K562 (cell line): ENCODE results near the gene PTK7. TPM values are rescaled to one million over a fixed set of nuclear protein-coding genes. Genes with fewer than 3 reads are reported as not detected.
A peak's percentile ranks its signal among the peaks of the same experiment; 100 is the strongest.

ENCODE experiments used
- ATAC-seq: fragments of 200-7000 bp; cut with Tn5 transposase; 3 replicates; pipeline ENCODE4 v1.9.1; 2020; ENCODE audit warnings: moderate library complexity
- BruUV-seq: library from RNA; stranded (reverse); fragments of 400-500 nt; replicated peaks from 2 replicates; lab custom pipeline; 2021; lab: Mats Ljungman, UMichigan
- CTCF ChIA-PET: fragments of 300-600 bp; formaldehyde crosslinking; extraction: SDS; loops from one replicate; lab custom pipeline; 2021; ENCODE audit warnings: low intra/inter-chr PET ratio; lab: Yijun Ruan, JAX
- POLR2A ChIA-PET: fragments of 300-600, 350-650 bp; sonication (Branson Sonifier 250); formaldehyde crosslinking; extraction: SDS; loops from one replicate; lab custom pipeline; 2021; ENCODE audit warnings: antibody characterized with exemption, inconsistent platforms; lab: Yijun Ruan, JAX
- DNase-seq, 4 experiments: peaks; one replicate each; pipeline versions ENCODE4 v3.0.0 to v3.0.0-alpha.2; 2011 to 2018; ENCODE audit warnings: low spot score in 3 of 4, mixed read lengths in 3 of 4; ENCODE audit errors: extremely low read depth in 1 of 4
- FAIRE-seq: peaks from 2 replicates; lab custom pipeline; 2011; peaks lifted over from hg19 to GRCh38; lab: Jason Lieb, UNC
- H2AFZ ChIP-seq: 2 replicates; pipeline ENCODE4 v1.6.0; 2011; ENCODE audit warnings: low read depth, low read length, control low read depth, inconsistent platforms
- H3K27ac ChIP-seq: fragments of 200-600 bp; 3 replicates; pipeline ENCODE4 v1.8.0; 2011; ENCODE audit warnings: low read depth, mild to moderate bottlenecking, control low read depth, inconsistent platforms, low read length, moderate library complexity, mixed read lengths; ENCODE audit errors: extremely low read depth
- H3K27me3 ChIP-seq, 2 experiments: fragments of 300-600 bp in 1 of 2; 2 replicates in 1 of 2; 3 replicates in 1 of 2; pipeline versions ENCODE4 v1.6.0 to v1.8.0; 2011; ENCODE audit warnings: inconsistent platforms in 2 of 2, low read length in 2 of 2, mild to moderate bottlenecking in 1 of 2, mixed read lengths in 1 of 2, moderate library complexity in 1 of 2; ENCODE audit not compliant: control insufficient read depth in 2 of 2, insufficient read depth in 2 of 2
- H3K36me3 ChIP-seq: fragments of 300-600 bp; 3 replicates; pipeline ENCODE4 v1.8.0; 2011; ENCODE audit warnings: mild to moderate bottlenecking, low read length, inconsistent platforms; ENCODE audit not compliant: control insufficient read depth, insufficient read depth
- H3K4me1 ChIP-seq, 2 experiments: fragments of 200-600 bp in 1 of 2; replicated peaks in 1 of 2; 2 replicates in 1 of 2; 3 replicates in 1 of 2; pipeline versions ENCODE4 v1.5.1 to v1.8.0; 2011; ENCODE audit warnings: inconsistent platforms in 2 of 2, low read length in 2 of 2, mild to moderate bottlenecking in 1 of 2, mixed read lengths in 1 of 2, moderate library complexity in 1 of 2; ENCODE audit not compliant: control insufficient read depth in 2 of 2, insufficient read depth in 2 of 2
- H3K4me2 ChIP-seq: 2 replicates; pipeline ENCODE4 v1.6.1; 2011; ENCODE audit warnings: low read length, control low read depth, inconsistent platforms, mixed read lengths; ENCODE audit not compliant: insufficient read depth
- H3K4me3 ChIP-seq: fragments of 200-600 bp; sonication (generic), shearing (Covaris generic); 2 replicates; pipeline ENCODE4 v1.5.1; 2016; ENCODE audit warnings: control low read depth, inconsistent platforms
- H3K79me2 ChIP-seq: fragments of 200-600 bp; 3 replicates; pipeline ENCODE4 v1.8.0; 2011; ENCODE audit warnings: low read length, inconsistent platforms; ENCODE audit not compliant: control insufficient read depth, insufficient read depth
- H3K9ac ChIP-seq, 2 experiments: 2 replicates each; pipeline versions ENCODE4 v1.6.0 to v1.6.1; 2011; ENCODE audit warnings: low read depth in 2 of 2, low read length in 2 of 2, control low read depth in 1 of 2, inconsistent platforms in 1 of 2, mild to moderate bottlenecking in 1 of 2, mixed read lengths in 1 of 2; ENCODE audit not compliant: insufficient read depth in 1 of 2
- H3K9me1 ChIP-seq: one replicate; pipeline ENCODE4 v1.6.0; 2011; ENCODE audit warnings: inconsistent platforms, mild to moderate bottlenecking, low read length, moderate library complexity; ENCODE audit not compliant: control insufficient read depth, insufficient read depth
- H3K9me3 ChIP-seq: replicated peaks from 2 replicates; pipeline ENCODE4 v1.5.1; 2011; ENCODE audit warnings: low read depth, low read length, inconsistent platforms; ENCODE audit not compliant: control insufficient read depth, insufficient read depth
- H4K20me1 ChIP-seq: replicated peaks from 2 replicates; pipeline ENCODE4 v1.6.1; 2011; ENCODE audit warnings: low read length, inconsistent platforms, mixed read lengths; ENCODE audit not compliant: control insufficient read depth, insufficient read depth
- DPF2 ChIP-seq: fragments of 450-650 bp; IDR thresholded peaks from 2 replicates; pipeline ENCODE4 v1.6.1; 2016
- ETV1 ChIP-seq: fragments of 450-650 bp; conservative IDR thresholded peaks from 2 replicates; pipeline ENCODE4 v1.6.1; 2016; ENCODE audit warnings: missing genetic modification characterization, control low read depth, low read depth, missing compliant biosample characterization
- PHF21A ChIP-seq: fragments of 450-650 bp; IDR thresholded peaks from 2 replicates; pipeline ENCODE4 v1.6.1; 2017; ENCODE audit warnings: low read depth, borderline replicate concordance
- SAFB2 ChIP-seq: fragments of 200-400 bp; formaldehyde crosslinking; IDR thresholded peaks from 2 replicates; pipeline ENCODE4 v1.6.1; 2018; ENCODE audit warnings: borderline replicate concordance, low read length, low read depth, moderate library complexity; ENCODE audit not compliant: severe bottlenecking
- SNRNP70 ChIP-seq: fragments of 200-400 bp; formaldehyde crosslinking; optimal IDR thresholded peaks from 2 replicates; pipeline ENCODE3; 2017; ENCODE audit warnings: low read depth, low read length
- ZBTB2 ChIP-seq: fragments of 450-650 bp; IDR thresholded peaks from 2 replicates; pipeline ENCODE4 v1.6.1; 2016; ENCODE audit warnings: antibody characterized with exemption
- ZBTB43 ChIP-seq: sonication (generic); formaldehyde crosslinking; IDR thresholded peaks from 2 replicates; pipeline ENCODE4 v1.8.0; 2023; ENCODE audit warnings: mild to moderate bottlenecking, missing genetic modification reagents
- in situ Hi-C: fragments of 300-500 bp; cut with MboI; formaldehyde crosslinking; loops from 4 replicates; pipeline ENCODE4 v1.15.0; 2018; ENCODE audit warnings: inconsistent platforms, mixed read lengths
- intact Hi-C: fragments of 100-400 bp; cut with micrococcal nuclease; formaldehyde crosslinking; loops from 2 replicates; pipeline ENCODE4 v1.14.2; 2022
- polyA plus RNA-seq, 8 experiments: library from polyadenylated mRNA; depleted of rRNA in 4 of 8; stranded (reverse) in 5 of 8; unstranded in 3 of 8; fragments of >200 nt; fragmentation: Nextera tagmentation in 2 of 8; fragmentation: Illumina TruSeq in 1 of 8; extraction: Ambion mirVana in 2 of 8; extraction: Trizol in 1 of 8; gene quantifications; 2 replicates each; pipeline versions ENCODE4 v1.2.1 to v1.2.3, GENCODE V29; 2011 to 2014; ENCODE audit warnings: inconsistent platforms in 1 of 8, missing spikeins in 1 of 8
- total RNA-seq, 7 experiments: library from RNA; depleted of rRNA in 6 of 7; stranded (reverse); fragments of >200 nt in 6 of 7; fragmentation: Illumina TruSeq in 2 of 7; extraction: Trizol in 2 of 7; gene quantifications; 2 replicates each; pipeline versions ENCODE4 v1.2.1 to v1.2.3, GENCODE V29; 2011 to 2021; ENCODE audit warnings: low replicate concordance in 1 of 7

PTK7 gene
- total and polyA plus RNA-seq, 9 of the 15 experiments (the other 6 are each of a cell fraction or from before 2014, with no cell fraction given): 0.20 to 6.8 (median 4.2) TPM

- TF ChIP-seq SAFB2 (no peak), SNRNP70 (no peak), PHF21A (no peak), ETV1 (tag) (no peak)
Measured at GRCh38 chr6:43091436-43091991, 15.4 kb downstream of the PTK7 start (continued).

GRCh38 chr6:43092635-43093034 lies 16.5 kb downstream of the PTK7 start:
- Histone ChIP-seq H3K36me3 (no peaks in the 10 kb centered on the region), H3K4me1 (peaks cover 16 to 22% of the 10 kb centered on the region in 2 experiments), H3K9me3 (no peaks in the 10 kb centered on the region), H3K27me3 (no peaks in the 10 kb centered on the region)
- intact Hi-C loops: no loop called here
- no peak for ATAC-seq
- no peak for DNase-seq
- FAIRE-seq: no peak
- no peak for TF ChIP-seq ZBTB43 (CRISPR knock-in tag)
- peak; percentile 65; the same call in 1 of the 2 replicates for TF ChIP-seq ZBTB2
- 0 out of 2 replicates have a peak, but pooled peaks have one; percentile 26 for TF ChIP-seq DPF2
- TF ChIP-seq, all 486 proteins: peak for 2
- Histone ChIP-seq H3K9me1 (no peaks in the 10 kb centered on the region), H3K27ac (no peak overlapping the region), H3K9ac (no peak overlapping the region), H2AFZ (no peak overlapping the region), H3K79me2 (no peaks in the 10 kb centered on the region), H3K4me2 (no peak overlapping the region), H4K20me1 (no peaks in the 10 kb centered on the region), H3K4me3 (no peak overlapping the region)
- ChIA-PET CTCF (no interaction called here), POLR2A (interaction anchor here (0.6 to 1.2 kb wide), 2 partner anchors 10 to 51 kb away, joined by 3 to 5 read pairs; no protein-coding TSS in a partner anchor)
- in situ Hi-C loops: no loop called here
- BruUV-seq: no TSS peak
